ENCODE data around the gene GALNT16. TPM values are rescaled to one million over a fixed set of nuclear protein-coding genes. Genes with fewer than 3 reads are reported as not detected.
A peak's percentile ranks its signal among the peaks of the same experiment; 100 is the strongest.

Gene GALNT16
- total RNA-seq, 3 donors from 2014 or later = 0.87 to 6.4 (median 1.8) TPM

- Histone ChIP-seq H3K4me1 (ENCODE audit: low read depth) (no peaks in the 10 kb centered on the region), H3K4me3 (no peak overlapping the region), H3K9me3 (no peaks in the 10 kb centered on the region), H3K36me3 (ENCODE audit: low read depth) (no peaks in the 10 kb centered on the region)
- intact Hi-C loops (cut with DNase I, micrococcal nuclease) = no loop called here
- ATAC-seq (no peak), DNase-seq (no peak)
- no peak for TF ChIP-seq CTCF (IDR thresholded peaks at IDR 0.05)
Observed at GRCh38 chr14:69334576-69334975, 74.6 kb downstream of the GALNT16 start.

GRCh38 chr14:69335371-69335771 lies 75.4 kb downstream of the GALNT16 start:
- no peak for ATAC-seq

GRCh38 chr14:69337984-69338383 lies 78.0 kb downstream of the GALNT16 start:
- TF ChIP-seq CTCF (IDR thresholded peaks at IDR 0.05) = no peak
- intact Hi-C loops (cut with DNase I, micrococcal nuclease) = no loop called here
- no peaks in the 10 kb centered on the region for H3K36me3 ChIP-seq (ENCODE audit: low read depth)
- ATAC-seq (no peak), DNase-seq (no peak)
- H3K9me3 ChIP-seq = no peaks in the 10 kb centered on the region
- H3K4me3 ChIP-seq = no peak overlapping the region
- H3K4me1 ChIP-seq (ENCODE audit: low read depth) = no peaks in the 10 kb centered on the region

More at GRCh38 chr14:69335371-69335771, 75.4 kb downstream of the GALNT16 start:
- Histone ChIP-seq H3K4me3 (no peak overlapping the region), H3K4me1 (ENCODE audit: low read depth) (no peaks in the 10 kb centered on the region), H3K9me3 (no peaks in the 10 kb centered on the region), H3K36me3 (ENCODE audit: low read depth) (no peaks in the 10 kb centered on the region)
- no peak for TF ChIP-seq CTCF (IDR thresholded peaks at IDR 0.05)
- intact Hi-C loops (cut with DNase I, micrococcal nuclease) = no loop called here
- DNase-seq = no peak

GRCh38 chr14:69339426-69339825 lies 79.5 kb downstream of the GALNT16 start:
- Histone ChIP-seq H3K4me3 (no peak overlapping the region), H3K4me1 (ENCODE audit: low read depth) (no peaks in the 10 kb centered on the region), H3K36me3 (ENCODE audit: low read depth) (no peaks in the 10 kb centered on the region), H3K9me3 (no peaks in the 10 kb centered on the region)
- ATAC-seq (no peak), DNase-seq (no peak)
- intact Hi-C loops (cut with DNase I, micrococcal nuclease) = no loop called here
- TF ChIP-seq CTCF (IDR thresholded peaks at IDR 0.05) = no peak

- H3K4me3 ChIP-seq = no peak overlapping the region
- no peaks in the 10 kb centered on the region for H3K4me1 ChIP-seq (ENCODE audit: low read depth)
- no peaks in the 10 kb centered on the region for H3K9me3 ChIP-seq
- ATAC-seq (peak; percentile 72), DNase-seq (peak in 1 of 3 donors; percentile 23)
- TF ChIP-seq CTCF (IDR thresholded peaks at IDR 0.05) = no peak
- intact Hi-C loops (cut with DNase I, micrococcal nuclease) = loop anchor here in 1 of 2 donors (10.0 kb wide), 1 partner anchor 98 kb away; no protein-coding TSS in a partner anchor
- no peaks in the 10 kb centered on the region for H3K36me3 ChIP-seq (ENCODE audit: low read depth)
Observed at GRCh38 chr14:69342928-69343525, 83.1 kb downstream of the GALNT16 start.
